ENCODE measurements around the gene RNF141.

- TF ChIP-seq CTCF (IDR thresholded peaks at IDR 0.05) (peak in 2 of 7 experiments; percentile 4 to 15), POLR2A (IDR thresholded peaks at IDR 0.05) (no peak)
These were observed 23.8 kb upstream of the RNF141 start for GRCh38 chr11:10564696-10565318.
